Activated B cell treated with CpG ODN at 0.5 μM for 24 hours (primary cell): ENCODE results near the gene TIAM2. TPM values are rescaled to one million over a fixed set of nuclear protein-coding genes. Genes with fewer than 3 reads are reported as not detected.

ENCODE experiments used
- ATAC-seq: fragments of 200-7000 bp; cut with Tn5 transposase; one replicate; pipeline ENCODE4 v1.10.0; 2021; ENCODE audit warnings: low read depth, mild to moderate bottlenecking, moderate library complexity
- CTCF ChIA-PET: fragments of 350-600 bp; sonication (Branson Sonifier 250); formaldehyde crosslinking; loops from one replicate; lab custom pipeline; 2021; ENCODE audit warnings: antibody characterized with exemption; lab: Charles Lee
- POLR2A ChIA-PET: fragments of 350-600 bp; sonication (Branson Sonifier 250); formaldehyde crosslinking; loops from one replicate; lab custom pipeline; 2021; ENCODE audit warnings: antibody characterized with exemption; lab: Charles Lee
- DNase-seq: peaks from one replicate; pipeline ENCODE4 v3.0.0; 2022
- H3K27ac Mint-ChIP-seq: one replicate; pipeline ENCODE4 v1.8.0; 2020; ENCODE audit warnings: mixed read lengths
- H3K27me3 Mint-ChIP-seq: one replicate; pipeline ENCODE4 v1.8.0; 2021; ENCODE audit warnings: mixed read lengths
- H3K36me3 Mint-ChIP-seq: one replicate; pipeline ENCODE4 v1.8.0; 2021; ENCODE audit warnings: low read depth, mixed read lengths
- H3K4me1 Mint-ChIP-seq: one replicate; pipeline ENCODE4 v1.8.0; 2021; ENCODE audit warnings: mixed read lengths
- H3K4me3 Mint-ChIP-seq: one replicate; pipeline ENCODE4 v1.8.0; 2020; ENCODE audit warnings: mild to moderate bottlenecking, mixed read lengths
- H3K9me3 Mint-ChIP-seq: one replicate; pipeline ENCODE4 v1.8.0; 2020; ENCODE audit warnings: mixed read lengths
- intact Hi-C: fragments of 100-400 bp; cut with micrococcal nuclease; formaldehyde crosslinking; loops from one replicate; pipeline ENCODE4 v1.15.1; 2024
- total RNA-seq: library from RNA; stranded (reverse); gene quantifications from 2 replicates; pipeline ENCODE4 v1.2.3, GENCODE V29; 2022
- TF ChIP-seq, protein P1 (sequence below): fragments of 200-600 bp; IDR thresholded peaks from one replicate; pipeline ENCODE4 v1.8.0; 2022; ENCODE audit warnings: antibody characterized with exemption, mild to moderate bottlenecking

The TIAM2 gene
- total RNA-seq, 1 donor from 2014 or later, result 13.0 TPM

DNA sequence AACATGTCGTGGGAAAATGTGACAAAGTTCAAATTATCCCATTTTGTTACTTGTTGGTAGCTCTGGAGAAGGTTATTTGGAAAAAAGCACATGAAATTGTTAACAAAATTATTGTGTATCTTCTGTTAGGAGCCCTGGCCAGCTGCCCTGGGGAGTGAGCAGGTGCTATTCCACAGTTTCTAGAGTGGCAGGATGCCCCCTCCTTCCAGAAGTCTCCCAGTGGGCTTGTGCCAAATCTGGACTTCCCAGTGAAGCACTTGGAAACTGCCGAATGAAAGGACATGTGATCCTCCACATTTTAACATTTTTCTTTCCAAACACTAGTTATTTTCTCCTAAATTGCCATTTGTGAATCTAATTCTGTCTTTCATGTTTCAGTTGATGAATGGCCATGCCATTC is 201.8 kb downstream of the TIAM2 start:
- H3K36me3 Mint-ChIP-seq, result peaks cover 2% of the 10 kb centered on the region
- no peak for DNase-seq

DNA sequence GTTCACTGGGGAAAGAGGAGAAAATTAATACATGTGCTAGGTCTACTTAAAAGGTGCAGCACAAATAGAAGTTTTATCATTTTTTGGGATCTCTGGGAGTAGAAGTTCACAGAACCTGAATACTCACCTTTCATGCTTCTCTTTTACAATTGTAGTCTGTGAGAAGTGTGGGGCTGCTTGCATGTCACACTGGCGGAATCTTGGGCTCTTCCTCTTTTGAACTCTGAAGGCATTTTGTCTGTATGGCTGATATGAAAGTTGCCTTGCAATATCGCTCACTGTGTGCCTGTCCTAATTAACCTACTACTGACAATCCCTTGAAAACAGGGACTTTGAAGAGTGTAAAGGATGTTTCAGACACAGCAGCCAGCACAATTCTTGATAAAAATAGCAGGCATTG is 202.8 kb downstream of the TIAM2 start:
- TF ChIP-seq, protein P1, sequence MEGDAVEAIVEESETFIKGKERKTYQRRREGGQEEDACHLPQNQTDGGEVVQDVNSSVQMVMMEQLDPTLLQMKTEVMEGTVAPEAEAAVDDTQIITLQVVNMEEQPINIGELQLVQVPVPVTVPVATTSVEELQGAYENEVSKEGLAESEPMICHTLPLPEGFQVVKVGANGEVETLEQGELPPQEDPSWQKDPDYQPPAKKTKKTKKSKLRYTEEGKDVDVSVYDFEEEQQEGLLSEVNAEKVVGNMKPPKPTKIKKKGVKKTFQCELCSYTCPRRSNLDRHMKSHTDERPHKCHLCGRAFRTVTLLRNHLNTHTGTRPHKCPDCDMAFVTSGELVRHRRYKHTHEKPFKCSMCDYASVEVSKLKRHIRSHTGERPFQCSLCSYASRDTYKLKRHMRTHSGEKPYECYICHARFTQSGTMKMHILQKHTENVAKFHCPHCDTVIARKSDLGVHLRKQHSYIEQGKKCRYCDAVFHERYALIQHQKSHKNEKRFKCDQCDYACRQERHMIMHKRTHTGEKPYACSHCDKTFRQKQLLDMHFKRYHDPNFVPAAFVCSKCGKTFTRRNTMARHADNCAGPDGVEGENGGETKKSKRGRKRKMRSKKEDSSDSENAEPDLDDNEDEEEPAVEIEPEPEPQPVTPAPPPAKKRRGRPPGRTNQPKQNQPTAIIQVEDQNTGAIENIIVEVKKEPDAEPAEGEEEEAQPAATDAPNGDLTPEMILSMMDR, result no peak
- CTCF ChIA-PET, result no interaction called here
- H3K9me3 Mint-ChIP-seq, result peaks cover 7% of the 10 kb centered on the region
- no peak overlapping the region for H3K27ac Mint-ChIP-seq
- peaks cover 2% of the 10 kb centered on the region for H3K36me3 Mint-ChIP-seq
- POLR2A ChIA-PET, result interaction anchor here (0.6 kb wide), 1 partner anchor 32 kb away, joined by 4 read pairs; no protein-coding TSS in a partner anchor
- H3K4me3 Mint-ChIP-seq, result no peak overlapping the region
- intact Hi-C loops, result no loop called here
- H3K27me3 Mint-ChIP-seq, result no peaks in the 10 kb centered on the region
- peaks cover 7% of the 10 kb centered on the region for H3K4me1 Mint-ChIP-seq
- DNase-seq, result no peak
- ATAC-seq, result no peak

More for the DNA sequence above, 201.8 kb downstream of the TIAM2 start:
- H3K27me3 Mint-ChIP-seq, result no peaks in the 10 kb centered on the region
- H3K4me3 Mint-ChIP-seq, result no peak overlapping the region
- intact Hi-C loops, result no loop called here
- CTCF ChIA-PET, result no interaction called here
- TF ChIP-seq, protein P1, result no peak
- POLR2A ChIA-PET, result no interaction called here
- H3K27ac Mint-ChIP-seq, result no peak overlapping the region
- no peak for ATAC-seq
- H3K4me1 Mint-ChIP-seq, result peaks cover 7% of the 10 kb centered on the region
- peaks cover 7% of the 10 kb centered on the region for H3K9me3 Mint-ChIP-seq

DNA sequence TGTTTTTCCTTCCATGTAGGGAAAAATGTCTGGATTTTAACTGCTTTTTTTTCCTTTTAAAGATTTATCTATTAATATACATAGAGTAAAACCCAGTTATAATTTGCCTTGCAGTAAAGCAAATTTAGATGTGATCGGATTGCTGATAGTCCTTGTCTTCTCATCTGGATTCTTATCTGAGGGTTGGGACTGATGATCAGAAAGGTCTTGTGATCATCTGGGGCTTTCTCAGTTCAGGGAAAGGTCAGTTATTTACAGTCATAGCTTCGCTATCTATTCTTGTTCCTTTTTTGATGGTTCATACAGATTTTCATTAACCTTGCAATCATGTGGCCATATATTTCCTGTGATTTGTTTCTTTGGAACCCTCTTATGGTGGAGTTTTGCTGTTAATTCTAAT is 204.9 kb downstream of the TIAM2 start:
- Mint-ChIP-seq H3K4me1 (peaks cover 7% of the 10 kb centered on the region), H3K27ac (no peak overlapping the region), H3K4me3 (no peak overlapping the region), H3K27me3 (no peaks in the 10 kb centered on the region), H3K36me3 (peaks cover 2% of the 10 kb centered on the region), H3K9me3 (peaks cover 7% of the 10 kb centered on the region)
- peak; percentile 31 for ATAC-seq
- ChIA-PET POLR2A (interaction anchor here (0.5 kb wide), 1 partner anchor 116 kb away, joined by 5 read pairs; no protein-coding TSS in a partner anchor), CTCF (no interaction called here)
- TF ChIP-seq, protein P1, result no peak
- DNase-seq, result no peak
- intact Hi-C loops, result no loop called here

DNA sequence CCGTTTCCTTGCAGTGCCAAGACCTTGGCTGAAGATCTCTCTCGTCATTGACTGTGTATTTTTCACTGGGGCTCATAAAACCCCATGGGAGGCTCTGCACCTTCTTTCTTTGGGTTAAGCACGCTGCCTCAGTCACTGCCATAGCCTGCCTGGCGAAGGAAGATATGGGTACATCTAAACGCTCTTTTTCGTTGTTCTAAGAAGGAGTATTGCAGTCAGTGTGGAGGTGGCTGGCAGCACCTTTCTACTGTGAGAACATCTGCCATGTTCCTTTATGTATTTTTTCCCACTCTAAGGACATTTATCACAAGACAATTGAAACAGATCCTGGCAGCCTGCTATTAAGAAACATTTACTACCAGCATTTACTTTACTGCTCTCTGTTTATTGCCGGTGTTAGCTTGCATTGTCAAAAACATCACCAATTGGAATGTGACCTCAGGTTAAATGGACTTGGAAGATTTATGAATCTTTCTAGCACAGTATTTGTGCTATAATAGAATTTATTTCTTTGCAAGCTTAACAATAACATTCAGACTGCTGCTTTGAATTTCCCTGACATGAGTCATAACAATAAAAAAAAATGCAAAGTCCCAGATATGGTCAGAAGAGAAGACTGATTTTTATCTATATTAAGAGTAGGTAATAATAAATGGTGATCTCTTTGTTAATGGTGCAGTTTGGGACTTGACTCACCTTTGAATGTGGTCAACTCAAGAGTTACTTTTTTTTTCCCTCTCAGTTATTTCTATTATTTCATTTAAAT is 206.5 kb downstream of the TIAM2 start:
- Mint-ChIP-seq H3K27me3 (no peaks in the 10 kb centered on the region), H3K4me1 (peaks cover 11% of the 10 kb centered on the region), H3K9me3 (peaks cover 7% of the 10 kb centered on the region), H3K27ac (no peak overlapping the region), H3K4me3 (no peak overlapping the region), H3K36me3 (peaks cover 2% of the 10 kb centered on the region)
- ChIA-PET CTCF (no interaction called here), POLR2A (no interaction called here)
- peak; percentile 25 for ATAC-seq
- DNase-seq, result no peak
- intact Hi-C loops, result no loop called here
- TF ChIP-seq, protein P1, result no peak

DNA sequence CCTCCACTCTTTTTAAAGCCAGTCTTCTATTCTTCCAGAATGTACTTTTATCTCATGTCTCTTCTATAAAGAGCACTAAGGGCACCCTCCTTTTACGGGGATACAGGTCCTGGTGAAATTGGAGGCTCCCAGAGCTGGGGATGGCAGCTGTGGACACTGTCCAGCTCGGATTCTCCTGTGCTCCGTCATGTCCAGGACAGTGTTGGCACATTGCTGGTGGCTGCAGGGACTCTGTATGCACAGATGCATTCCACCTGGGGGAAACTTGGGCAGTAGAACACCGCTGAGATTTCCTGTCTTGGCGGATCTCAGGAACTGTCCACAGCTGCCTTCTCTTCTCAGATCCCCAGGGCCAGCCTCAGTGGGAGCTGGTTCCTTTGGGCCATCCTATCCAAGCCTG is 212.1 kb downstream of the TIAM2 start:
- H3K27ac Mint-ChIP-seq, result no peak overlapping the region
- peaks cover 7% of the 10 kb centered on the region for H3K36me3 Mint-ChIP-seq
- H3K9me3 Mint-ChIP-seq, result peaks cover 4% of the 10 kb centered on the region
- TF ChIP-seq, protein P1, result no peak
- DNase-seq (no peak), ATAC-seq (no peak)
- peaks cover 4% of the 10 kb centered on the region for H3K4me1 Mint-ChIP-seq
- no peak overlapping the region for H3K4me3 Mint-ChIP-seq
- ChIA-PET CTCF (interaction anchor here (1.3 kb wide), 1 partner anchor 41 kb away, joined by 3 read pairs; no protein-coding TSS in a partner anchor), POLR2A (interaction anchor here (0.5 kb wide), 1 partner anchor 16 kb away, joined by 7 read pairs; no protein-coding TSS in a partner anchor)
- intact Hi-C loops, result no loop called here
- H3K27me3 Mint-ChIP-seq, result no peaks in the 10 kb centered on the region
